Stimulated activated naive B cell treated with anti-CD40 and anti-IgM and Interleukin-4, amounts not matched to agents 10 μg/mL and 1 μg/mL and 100 μg/mL, for 72 hours (primary cell): ENCODE measurements around the gene DLL4.

Source experiments
- ATAC-seq, 2 donors: fragments of 150-1000 bp; cut with Tn5 transposase; replicated peaks; 2 replicates each; pipeline ENCODE4 v1.10.0; 2021; ENCODE audit warnings: moderate library complexity in 1 of 2
- DNase-seq: peaks from one replicate; pipeline ENCODE4 v3.0.0; 2021
- H3K27ac Mint-ChIP-seq: one replicate; pipeline ENCODE4 v1.8.0; 2022; ENCODE audit warnings: mild to moderate bottlenecking, mixed read lengths
- H3K27me3 Mint-ChIP-seq, 2 donors: one replicate each; pipeline ENCODE4 v1.8.0; 2022; ENCODE audit warnings: mixed read lengths in 2 of 2
- H3K36me3 Mint-ChIP-seq, 2 donors: one replicate each; pipeline ENCODE4 v1.8.0; 2022; ENCODE audit warnings: mixed read lengths in 2 of 2, mild to moderate bottlenecking in 1 of 2
- H3K4me1 Mint-ChIP-seq, 2 donors: one replicate each; pipeline ENCODE4 v1.8.0; 2022; ENCODE audit warnings: mixed read lengths in 2 of 2, mild to moderate bottlenecking in 1 of 2
- H3K4me3 Mint-ChIP-seq, 2 donors: one replicate each; pipeline ENCODE4 v1.8.0; 2022; ENCODE audit warnings: mild to moderate bottlenecking in 2 of 2, mixed read lengths in 2 of 2, moderate library complexity in 1 of 2
- H3K9me3 Mint-ChIP-seq, 2 donors: one replicate each; pipeline ENCODE4 v1.8.0; 2022; ENCODE audit warnings: mixed read lengths in 2 of 2, mild to moderate bottlenecking in 1 of 2

DLL4 gene

GRCh38 chr15:40927873-40928806, 1.0 kb upstream of the DLL4 start:
- H3K4me1 Mint-ChIP-seq: peaks cover 38 to 74% of the 10 kb centered on the region in 2 donors
- H3K36me3 Mint-ChIP-seq: no peaks in the 10 kb centered on the region
- H3K27me3 Mint-ChIP-seq: peaks cover 74 to 83% of the 10 kb centered on the region in 2 donors
- DNase-seq: no peak
- peak; percentile 5 to 6 for ATAC-seq
- peak overlapping the region; percentile 78 to 83 for H3K4me3 Mint-ChIP-seq
- no peak overlapping the region for H3K27ac Mint-ChIP-seq
- no peaks in the 10 kb centered on the region for H3K9me3 Mint-ChIP-seq

GRCh38 chr15:40929660-40930429, 705 bp downstream of the DLL4 start:
- Mint-ChIP-seq H3K9me3 (no peaks in the 10 kb centered on the region), H3K27ac (peak overlapping the region; percentile 81), H3K4me3 (peak overlapping the region; percentile 78 to 83), H3K36me3 (no peaks in the 10 kb centered on the region), H3K27me3 (peaks cover 79 to 83% of the 10 kb centered on the region in 2 donors), H3K4me1 (peaks cover 40 to 74% of the 10 kb centered on the region in 2 donors)
- peak in 1 of 2 donors; percentile 15 for ATAC-seq
- DNase-seq: no peak

- Mint-ChIP-seq H3K27me3 (peaks cover 72 to 76% of the 10 kb centered on the region in 2 donors), H3K9me3 (no peaks in the 10 kb centered on the region), H3K27ac (peak overlapping the region; percentile 81), H3K4me3 (peak overlapping the region; percentile 78 to 83), H3K36me3 (no peaks in the 10 kb centered on the region), H3K4me1 (peaks cover 38 to 67% of the 10 kb centered on the region in 2 donors)
- DNase-seq: no peak
- peak; percentile 19 to 28 for ATAC-seq
Measured at GRCh38 chr15:40930430-40931299, 1.5 kb downstream of the DLL4 start.

- Mint-ChIP-seq H3K4me1 (peaks cover 32 to 59% of the 10 kb centered on the region in 2 donors), H3K4me3 (peak overlapping the region; percentile 78 to 83)
Measured at GRCh38 chr15:40931300-40932142, 2.4 kb downstream of the DLL4 start.

GRCh38 chr15:40932156-40932555, 3.0 kb downstream of the DLL4 start:
- Mint-ChIP-seq H3K4me3 (no peak overlapping the region), H3K9me3 (no peaks in the 10 kb centered on the region), H3K4me1 (peaks cover 29 to 53% of the 10 kb centered on the region in 2 donors), H3K27me3 (peaks cover 58 to 62% of the 10 kb centered on the region in 2 donors), H3K27ac (no peak overlapping the region), H3K36me3 (no peaks in the 10 kb centered on the region)
- ATAC-seq (no peak), DNase-seq (no peak)

More at GRCh38 chr15:40931300-40932142, 2.4 kb downstream of the DLL4 start:
- DNase-seq (no peak), ATAC-seq (no peak)
- Mint-ChIP-seq H3K36me3 (no peaks in the 10 kb centered on the region), H3K9me3 (no peaks in the 10 kb centered on the region), H3K27ac (no peak overlapping the region), H3K27me3 (peaks cover 64 to 68% of the 10 kb centered on the region in 2 donors)

GRCh38 chr15:40932649-40933516, 3.7 kb downstream of the DLL4 start:
- Mint-ChIP-seq H3K27me3 (peaks cover 54 to 55% of the 10 kb centered on the region in 2 donors), H3K36me3 (no peaks in the 10 kb centered on the region), H3K4me1 (peaks cover 29 to 45% of the 10 kb centered on the region in 2 donors), H3K4me3 (no peak overlapping the region), H3K27ac (no peak overlapping the region), H3K9me3 (no peaks in the 10 kb centered on the region)
- no peak for ATAC-seq
- no peak for DNase-seq

GRCh38 chr15:40933517-40933902, 4.4 kb downstream of the DLL4 start:
- Mint-ChIP-seq H3K36me3 (no peaks in the 10 kb centered on the region), H3K27me3 (peaks cover 48 to 54% of the 10 kb centered on the region in 2 donors), H3K4me1 (peaks cover 31 to 39% of the 10 kb centered on the region in 2 donors), H3K27ac (no peak overlapping the region), H3K9me3 (no peaks in the 10 kb centered on the region), H3K4me3 (no peak overlapping the region)
- DNase-seq (no peak), ATAC-seq (no peak)

GRCh38 chr15:40934457-40934856, 5.3 kb downstream of the DLL4 start:
- Mint-ChIP-seq H3K27me3 (peaks cover 39 to 44% of the 10 kb centered on the region in 2 donors), H3K9me3 (no peaks in the 10 kb centered on the region), H3K4me1 (peaks cover 24 to 30% of the 10 kb centered on the region in 2 donors), H3K27ac (no peak overlapping the region), H3K4me3 (no peak overlapping the region), H3K36me3 (no peaks in the 10 kb centered on the region)
- DNase-seq (no peak), ATAC-seq (no peak)

- Mint-ChIP-seq H3K27me3 (peaks cover 21 to 27% of the 10 kb centered on the region in 2 donors), H3K4me1 (peaks cover 24 to 28% of the 10 kb centered on the region in 2 donors), H3K27ac (no peak overlapping the region), H3K9me3 (no peaks in the 10 kb centered on the region), H3K4me3 (no peak overlapping the region), H3K36me3 (no peaks in the 10 kb centered on the region)
- no peak for DNase-seq
- no peak for ATAC-seq
Measured at GRCh38 chr15:40936234-40936708, 7.1 kb downstream of the DLL4 start.

- ATAC-seq: no peak
- H3K36me3 Mint-ChIP-seq: no peaks in the 10 kb centered on the region
- no peaks in the 10 kb centered on the region for H3K9me3 Mint-ChIP-seq
Measured at GRCh38 chr15:40936709-40937666, 7.8 kb downstream of the DLL4 start.

GRCh38 chr15:40937762-40938535, 8.8 kb downstream of the DLL4 start:
- Mint-ChIP-seq H3K4me3 (no peak overlapping the region), H3K9me3 (no peaks in the 10 kb centered on the region), H3K4me1 (peaks cover 29% of the 10 kb centered on the region in 2 donors), H3K36me3 (no peaks in the 10 kb centered on the region), H3K27ac (no peak overlapping the region), H3K27me3 (peaks cover 6 to 12% of the 10 kb centered on the region in 2 donors)
- DNase-seq (no peak), ATAC-seq (no peak)

More at GRCh38 chr15:40936709-40937666, 7.8 kb downstream of the DLL4 start:
- H3K4me3 Mint-ChIP-seq: no peak overlapping the region
- H3K27ac Mint-ChIP-seq: no peak overlapping the region
- H3K4me1 Mint-ChIP-seq: peaks cover 24 to 27% of the 10 kb centered on the region in 2 donors
- DNase-seq: no peak
- peaks cover 13 to 20% of the 10 kb centered on the region in 2 donors for H3K27me3 Mint-ChIP-seq
